HG02571 (cell line): Measurements from ENCODE around the gene RHEX.

ENCODE experiments used
- ATAC-seq: cut with Tn5 transposase; IDR thresholded peaks from one replicate; pipeline ENCODE4 v1.9.1; 2021; ENCODE audit warnings: mild to moderate bottlenecking, moderate library complexity; ENCODE audit not compliant: unreplicated experiment

Gene RHEX

GRCh38 chr1:206083750-206084149 is 30.8 kb downstream of the RHEX start:
- no peak for ATAC-seq

DNA sequence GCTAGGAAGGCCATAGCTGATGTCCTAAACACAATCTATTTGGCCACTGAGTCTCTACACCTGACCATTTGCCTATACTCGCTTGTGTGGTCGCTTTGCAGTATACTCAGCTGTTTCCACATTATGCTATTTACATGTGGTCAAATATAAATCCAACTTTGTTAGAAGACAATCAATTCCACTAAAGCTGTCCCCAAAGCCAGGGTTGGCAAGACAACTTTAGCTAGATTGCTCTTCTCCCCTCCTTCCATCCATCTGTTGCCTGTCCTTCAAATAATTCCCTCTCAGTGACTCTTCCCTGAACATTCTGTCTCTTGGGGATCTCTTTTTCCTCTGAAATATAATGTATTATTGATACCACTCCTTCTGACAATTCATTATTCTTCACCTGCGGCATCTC is 34.1 kb downstream of the RHEX start:
- no peak for ATAC-seq

DNA sequence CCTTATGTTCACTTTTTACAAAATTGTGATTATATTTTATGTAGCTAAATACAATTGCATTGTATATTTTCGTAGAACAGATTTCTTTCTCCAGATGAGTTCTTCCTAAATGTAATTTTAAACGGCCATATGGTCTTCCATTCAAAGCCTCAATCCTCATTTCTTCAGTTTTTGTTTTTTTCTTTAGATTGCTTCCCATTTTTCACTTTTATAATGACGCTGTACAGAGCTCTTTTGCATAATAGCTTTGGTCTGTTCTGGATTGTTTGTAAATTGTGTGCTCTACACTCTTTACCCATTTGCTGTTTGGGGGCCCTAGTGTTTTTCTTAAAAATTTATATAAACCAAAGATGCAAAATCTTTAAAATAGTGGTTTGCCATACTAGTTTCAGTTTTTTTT is 36.4 kb downstream of the RHEX start:
- no peak for ATAC-seq

DNA sequence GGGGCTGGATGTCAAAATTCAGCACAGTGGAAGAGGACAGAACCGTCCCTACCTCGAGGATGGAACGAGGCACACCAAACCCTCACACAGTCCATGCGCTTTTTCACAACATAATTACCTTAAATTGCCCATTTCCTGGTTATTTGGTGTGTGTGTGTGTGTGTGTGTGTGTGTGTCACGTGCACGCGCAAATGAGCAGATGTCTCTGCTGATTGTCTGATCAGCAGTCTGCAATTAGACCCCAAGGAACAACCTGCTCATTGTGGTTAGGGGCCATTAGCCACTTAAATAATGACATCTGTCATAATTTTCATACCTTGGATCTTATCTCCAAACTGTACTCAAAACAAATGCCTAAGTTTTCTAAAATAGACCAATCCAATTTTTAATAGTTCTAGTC is 41.1 kb downstream of the RHEX start:
- no peak for ATAC-seq

DNA sequence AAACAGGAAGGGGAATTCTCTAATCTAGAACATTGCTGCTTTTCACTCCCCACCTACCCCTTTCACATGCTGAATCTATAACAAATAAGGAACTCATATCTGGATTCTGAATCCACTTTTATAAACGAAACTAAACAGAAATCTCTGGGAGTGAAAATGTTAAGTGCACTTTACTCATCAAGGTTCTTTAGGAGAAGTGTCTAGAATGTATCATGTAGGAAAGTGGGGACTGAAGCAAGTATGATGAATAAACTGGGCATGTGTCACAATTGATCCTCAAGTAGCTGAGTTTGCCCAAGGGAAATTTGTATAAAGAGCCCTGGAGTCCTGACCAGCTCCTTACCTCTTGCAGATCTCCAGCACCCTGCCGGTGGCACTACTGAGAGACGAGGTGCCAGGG is 44.4 kb downstream of the RHEX start:
- ATAC-seq, result no peak

DNA sequence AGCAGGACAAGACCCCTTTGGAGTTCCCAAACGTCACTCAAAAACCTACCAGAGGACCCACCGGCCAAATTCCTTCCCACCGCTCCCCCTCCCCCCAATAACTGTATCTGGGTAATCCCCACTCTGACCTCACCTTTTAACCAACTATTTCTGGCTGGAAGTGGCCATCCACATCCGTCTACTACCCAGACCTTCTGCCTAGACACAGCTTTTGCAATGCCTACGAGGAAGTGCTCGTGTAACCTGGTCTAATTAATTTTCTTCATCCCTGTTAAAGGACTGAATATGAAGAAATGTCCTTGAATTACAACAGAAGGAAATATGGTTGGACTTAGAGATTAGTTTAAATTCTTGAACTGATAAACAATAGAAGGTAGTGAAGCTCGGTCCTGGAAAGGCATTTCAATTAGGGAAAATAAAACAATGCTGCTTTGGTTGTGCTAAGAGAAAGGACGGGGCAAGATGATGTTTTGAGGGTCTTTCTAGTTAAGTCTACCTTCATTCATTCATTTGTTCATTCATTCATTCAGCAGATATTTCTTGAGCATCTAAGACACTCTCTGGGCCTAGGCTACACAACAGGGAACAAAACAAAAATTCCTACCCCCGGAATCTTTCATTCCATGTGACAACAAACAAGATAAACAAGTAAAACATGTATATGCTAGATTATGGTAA is 45.4 kb downstream of the RHEX start:
- ATAC-seq, result no peak

DNA sequence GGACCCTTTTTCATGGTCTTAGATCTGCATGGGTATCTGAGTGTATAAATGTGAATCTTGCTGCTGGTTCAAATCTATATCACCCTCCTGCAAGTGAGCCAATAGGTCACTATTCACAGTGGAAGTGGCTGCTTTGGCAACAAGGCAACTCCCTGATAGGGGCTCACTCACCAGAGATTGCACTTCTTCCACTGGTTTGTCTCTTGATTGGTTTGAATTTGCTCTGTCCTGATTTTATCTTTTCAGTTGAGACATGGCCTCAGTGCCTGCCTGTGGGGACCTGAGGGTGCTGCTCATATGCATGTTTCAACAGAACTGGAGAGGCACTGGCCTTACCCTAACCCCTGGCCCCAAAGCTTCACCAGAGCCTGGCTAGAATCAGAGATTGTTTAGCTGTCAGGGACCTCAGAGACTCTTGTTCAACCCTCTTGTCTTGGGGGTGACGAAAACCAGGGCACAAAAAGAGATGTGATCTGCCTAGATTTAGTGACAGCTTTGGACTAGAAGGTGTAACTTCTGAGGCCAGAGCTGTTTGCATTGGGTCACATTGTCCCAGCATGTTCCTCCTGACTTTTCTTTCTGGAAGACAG is 47.3 kb downstream of the RHEX start:
- ATAC-seq, result no peak

- no peak for ATAC-seq
Measured at GRCh38 chr1:206101351-206102045, 48.5 kb downstream of the RHEX start.

GRCh38 chr1:206102292-206102936 is 49.4 kb downstream of the RHEX start:
- no peak for ATAC-seq

GRCh38 chr1:206103979-206104378 is 51.0 kb downstream of the RHEX start:
- ATAC-seq, result no peak

DNA sequence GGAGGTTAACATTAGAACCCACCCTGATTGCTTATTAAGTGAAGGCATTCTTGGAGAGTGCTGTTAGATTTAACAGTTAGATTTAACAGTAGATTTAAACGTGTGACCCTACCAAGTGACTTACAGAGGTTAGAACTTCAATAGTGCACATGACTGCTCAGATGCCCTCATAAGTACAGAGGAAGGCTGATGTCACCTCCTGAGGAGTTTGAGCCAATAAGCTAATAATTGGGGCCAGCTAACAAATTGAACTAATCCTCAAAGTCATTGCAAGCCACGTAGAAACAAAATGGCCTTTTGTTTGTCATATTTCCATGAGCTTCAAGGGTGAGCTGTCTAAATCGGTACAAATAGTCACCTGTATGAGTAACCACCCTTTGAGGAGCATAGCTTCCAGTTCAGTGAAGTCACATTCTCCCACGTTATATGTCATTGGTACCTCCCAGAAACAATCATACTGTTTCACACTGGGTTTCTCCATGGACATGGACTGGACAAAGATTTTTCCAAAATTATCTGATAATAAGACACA is 52.6 kb downstream of the RHEX start:
- no peak for ATAC-seq

DNA sequence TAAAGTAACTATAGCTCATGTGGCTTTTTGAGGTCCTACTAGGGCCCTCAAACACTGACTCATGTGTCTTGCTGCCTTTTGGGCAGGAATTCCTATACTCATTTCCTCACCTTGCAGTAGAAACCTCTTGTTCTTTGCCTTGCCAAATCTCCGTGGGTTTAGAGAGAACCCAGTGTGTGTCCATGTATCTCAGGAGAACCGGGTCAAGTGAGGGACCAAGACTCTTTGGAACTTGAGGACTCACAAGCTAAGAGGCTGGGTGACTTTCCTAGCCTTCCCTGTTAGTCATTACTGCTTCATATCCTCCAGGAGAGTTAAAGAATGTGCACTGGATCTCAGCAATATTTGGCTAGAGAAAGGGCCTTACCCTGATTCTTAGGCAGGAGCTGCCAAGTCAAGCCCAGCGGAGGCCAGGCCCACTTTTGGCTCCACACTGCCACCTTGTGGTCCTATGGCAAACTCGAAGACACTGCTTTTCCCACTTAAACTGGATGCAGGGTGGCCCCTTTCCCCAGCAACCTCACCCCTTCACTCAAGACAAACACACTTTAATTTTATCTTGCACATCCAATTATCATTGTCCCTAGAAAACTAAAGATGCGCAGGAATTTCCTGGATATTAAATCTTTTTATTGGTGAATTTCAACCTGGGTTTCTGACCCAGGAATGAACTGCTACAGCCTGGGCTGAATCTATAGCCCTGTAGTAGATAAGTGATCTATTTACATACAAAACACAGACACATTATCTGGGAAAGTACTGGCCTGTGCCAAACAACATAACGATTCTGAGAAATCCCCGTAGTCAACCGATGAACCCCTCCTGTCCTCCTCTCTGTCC is 53.6 kb downstream of the RHEX start:
- no peak for ATAC-seq

GRCh38 chr1:206107168-206107544 is 54.2 kb downstream of the RHEX start:
- no peak for ATAC-seq

- no peak for ATAC-seq
Measured at GRCh38 chr1:206108635-206109034, 55.7 kb downstream of the RHEX start.

DNA sequence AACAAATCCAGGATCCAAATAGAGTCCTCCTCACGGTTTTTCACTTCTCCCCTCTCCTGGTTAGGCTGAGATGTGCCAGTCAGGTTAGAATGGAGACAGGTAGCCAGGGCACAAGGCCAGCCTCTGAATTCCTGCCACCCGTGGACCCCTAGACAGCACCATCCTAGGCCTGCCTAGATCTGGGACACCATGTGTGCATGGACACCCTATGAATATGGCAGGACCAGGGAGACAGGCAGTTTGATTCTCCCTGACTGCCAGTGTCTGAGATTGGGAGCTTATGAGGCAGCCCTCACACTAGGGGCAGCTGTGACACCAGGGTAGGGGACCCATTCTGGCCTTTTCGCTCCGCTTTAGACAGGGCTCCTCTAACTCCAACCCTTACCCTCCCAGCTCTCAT is 56.7 kb downstream of the RHEX start:
- no peak for ATAC-seq

GRCh38 chr1:206110161-206110560 is 57.2 kb downstream of the RHEX start:
- ATAC-seq, result no peak

- ATAC-seq, result no peak
Measured at GRCh38 chr1:206110820-206111219, 57.8 kb downstream of the RHEX start.

- ATAC-seq, result no peak
Measured at GRCh38 chr1:206111271-206111927, 58.4 kb downstream of the RHEX start.

- no peak for ATAC-seq
Measured at GRCh38 chr1:206112600-206113301, 59.8 kb downstream of the RHEX start.
